ENCODE measurements around the gene STAM2. TPM values are rescaled to one million over a fixed set of nuclear protein-coding genes. Genes with fewer than 3 reads are reported as not detected.
"Not testable (repeated sequence)": the region's sequence is repeated elsewhere in the genome, so short reads cannot be mapped to it uniquely, and the experiment has no call there.

The STAM2 gene
- total and polyA plus RNA-seq, 2 experiments from 2014 or later: 13.1 to 41.0 TPM

- H3K27me3 ChIP-seq: no peaks in the 10 kb centered on the region
- H4K20me1 ChIP-seq (ENCODE audit: insufficient read depth, poor library complexity, severe bottlenecking): peaks cover 4% of the 10 kb centered on the region
- H3K27ac ChIP-seq: peak overlapping the region; percentile 6
- peaks cover 3% of the 10 kb centered on the region for H3K4me1 ChIP-seq (ENCODE audit: insufficient read depth)
- H3K4me2 ChIP-seq: no peak overlapping the region
- DNase-seq (ENCODE audit: low spot score): no peak
- no peaks in the 10 kb centered on the region for H3K9me2 ChIP-seq (replicated peaks; ENCODE audit: insufficient read depth)
- no peaks in the 10 kb centered on the region for H3K36me3 ChIP-seq (replicated peaks; ENCODE audit: insufficient read depth, low read depth)
- TF ChIP-seq CTCF (IDR thresholded peaks at IDR 0.05; ENCODE audit: poor library complexity): no peak
- no peak for TF ChIP-seq EZH2 (IDR thresholded peaks at IDR 0.05; ENCODE audit: borderline replicate concordance)
- TF ChIP-seq EZH2phosphoT487 (IDR thresholded peaks at IDR 0.05; ENCODE audit: low read depth, severe bottlenecking, unreplicated experiment): no peak
- no peak overlapping the region for H2AFZ ChIP-seq
- peaks cover 94% of the 10 kb centered on the region for H3K79me2 ChIP-seq
- 85% methylated on average over 2 of the region's 2 CpGs for WGBS (ENCODE audit: low lambda C conversion rate, missing lambda C conversion rate)
- H3K4me3 ChIP-seq: no peak overlapping the region
- no peaks in the 10 kb centered on the region for H3K9me3 ChIP-seq (ENCODE audit: low read depth)
These were observed 8.5 kb downstream of the STAM2 start for GRCh38 chr2:152167065-152167464.

- H3K27ac ChIP-seq: peak overlapping the region; percentile 6
- DNase-seq (ENCODE audit: low spot score): no peak
These were observed 8.9 kb downstream of the STAM2 start for GRCh38 chr2:152166633-152167032.

GRCh38 chr2:152165780-152166179, 9.8 kb downstream of the STAM2 start:
- Histone ChIP-seq H3K4me3 (no peak overlapping the region), H3K9me3 (ENCODE audit: low read depth) (no peaks in the 10 kb centered on the region), H3K27ac (no peak overlapping the region), H2AFZ (no peak overlapping the region), H3K36me3 (replicated peaks; ENCODE audit: insufficient read depth, low read depth) (no peaks in the 10 kb centered on the region), H3K4me2 (no peak overlapping the region), H3K79me2 (peaks cover 95% of the 10 kb centered on the region), H3K4me1 (ENCODE audit: insufficient read depth) (no peaks in the 10 kb centered on the region), H3K27me3 (no peaks in the 10 kb centered on the region), H3K9me2 (replicated peaks; ENCODE audit: insufficient read depth) (no peaks in the 10 kb centered on the region), H4K20me1 (ENCODE audit: insufficient read depth, poor library complexity, severe bottlenecking) (peaks cover 4% of the 10 kb centered on the region)
- no peak for DNase-seq (ENCODE audit: low spot score)
- 96% methylated on average over 7 of the region's 7 CpGs for WGBS (ENCODE audit: low lambda C conversion rate, missing lambda C conversion rate)
- TF ChIP-seq EZH2phosphoT487 (IDR thresholded peaks at IDR 0.05; ENCODE audit: low read depth, severe bottlenecking, unreplicated experiment) (no peak), CTCF (IDR thresholded peaks at IDR 0.05; ENCODE audit: poor library complexity) (no peak), EZH2 (IDR thresholded peaks at IDR 0.05; ENCODE audit: borderline replicate concordance) (no peak)

More at GRCh38 chr2:152166633-152167032, 8.9 kb downstream of the STAM2 start:
- 77% methylated on average over 3 of the region's 3 CpGs for WGBS (ENCODE audit: low lambda C conversion rate, missing lambda C conversion rate)
- H3K36me3 ChIP-seq (replicated peaks; ENCODE audit: insufficient read depth, low read depth): no peaks in the 10 kb centered on the region
- H3K4me1 ChIP-seq (ENCODE audit: insufficient read depth): no peaks in the 10 kb centered on the region
- H2AFZ ChIP-seq: no peak overlapping the region
- peaks cover 96% of the 10 kb centered on the region for H3K79me2 ChIP-seq
- TF ChIP-seq EZH2phosphoT487 (IDR thresholded peaks at IDR 0.05; ENCODE audit: low read depth, severe bottlenecking, unreplicated experiment) (no peak), CTCF (IDR thresholded peaks at IDR 0.05; ENCODE audit: poor library complexity) (no peak), EZH2 (IDR thresholded peaks at IDR 0.05; ENCODE audit: borderline replicate concordance) (no peak)
- H3K4me2 ChIP-seq: no peak overlapping the region
- H3K9me3 ChIP-seq (ENCODE audit: low read depth): no peaks in the 10 kb centered on the region
- no peaks in the 10 kb centered on the region for H3K9me2 ChIP-seq (replicated peaks; ENCODE audit: insufficient read depth)
- peaks cover 4% of the 10 kb centered on the region for H4K20me1 ChIP-seq (ENCODE audit: insufficient read depth, poor library complexity, severe bottlenecking)
- H3K4me3 ChIP-seq: no peak overlapping the region
- no peaks in the 10 kb centered on the region for H3K27me3 ChIP-seq

- no peaks in the 10 kb centered on the region for H3K9me2 ChIP-seq (replicated peaks; ENCODE audit: insufficient read depth)
- H3K36me3 ChIP-seq (replicated peaks; ENCODE audit: insufficient read depth, low read depth): no peaks in the 10 kb centered on the region
- no peaks in the 10 kb centered on the region for H3K4me1 ChIP-seq (ENCODE audit: insufficient read depth)
- peaks cover 4% of the 10 kb centered on the region for H4K20me1 ChIP-seq (ENCODE audit: insufficient read depth, poor library complexity, severe bottlenecking)
- no peak overlapping the region for H2AFZ ChIP-seq
- H3K4me2 ChIP-seq: no peak overlapping the region
- no peaks in the 10 kb centered on the region for H3K27me3 ChIP-seq
- H3K27ac ChIP-seq: no peak overlapping the region
- WGBS (ENCODE audit: low lambda C conversion rate, missing lambda C conversion rate): 94% methylated on average over 7 of the region's 7 CpGs
- H3K4me3 ChIP-seq: no peak overlapping the region
- DNase-seq (ENCODE audit: low spot score): no peak
- H3K79me2 ChIP-seq: peaks cover 90% of the 10 kb centered on the region
- H3K9me3 ChIP-seq (ENCODE audit: low read depth): no peaks in the 10 kb centered on the region
- TF ChIP-seq CTCF (IDR thresholded peaks at IDR 0.05; ENCODE audit: poor library complexity): no peak
These were observed 10.3 kb downstream of the STAM2 start for GRCh38 chr2:152165306-152165705.

GRCh38 chr2:152163669-152164068, 11.9 kb downstream of the STAM2 start:
- not testable (repeated sequence) for H3K9me3 ChIP-seq (ENCODE audit: low read depth); H3K4me2 ChIP-seq; H3K4me1 ChIP-seq (ENCODE audit: insufficient read depth); DNase-seq (ENCODE audit: low spot score); H2AFZ ChIP-seq; H3K36me3 ChIP-seq (replicated peaks; ENCODE audit: insufficient read depth, low read depth); H3K27ac ChIP-seq; H3K27me3 ChIP-seq; H3K4me3 ChIP-seq; H3K9me2 ChIP-seq (replicated peaks; ENCODE audit: insufficient read depth); H4K20me1 ChIP-seq (ENCODE audit: insufficient read depth, poor library complexity, severe bottlenecking)
- WGBS (ENCODE audit: low lambda C conversion rate, missing lambda C conversion rate): 45% methylated on average over 5 of the region's 5 CpGs
- peaks cover 85% of the 10 kb centered on the region for H3K79me2 ChIP-seq

Measured in hepatocyte (in vitro differentiated cells).